ENCODE data around the gene TRMT13. TPM values are rescaled to one million over a fixed set of nuclear protein-coding genes. Genes with fewer than 3 reads are reported as not detected.
A peak's percentile ranks its signal among the peaks of the same experiment; 100 is the strongest.

TRMT13 gene
- total and polyA plus RNA-seq, 2 of the 13 experiments (the other 11 are each of a cell fraction or from before 2014, with no cell fraction given): 10.0 to 12.4 TPM

DNA sequence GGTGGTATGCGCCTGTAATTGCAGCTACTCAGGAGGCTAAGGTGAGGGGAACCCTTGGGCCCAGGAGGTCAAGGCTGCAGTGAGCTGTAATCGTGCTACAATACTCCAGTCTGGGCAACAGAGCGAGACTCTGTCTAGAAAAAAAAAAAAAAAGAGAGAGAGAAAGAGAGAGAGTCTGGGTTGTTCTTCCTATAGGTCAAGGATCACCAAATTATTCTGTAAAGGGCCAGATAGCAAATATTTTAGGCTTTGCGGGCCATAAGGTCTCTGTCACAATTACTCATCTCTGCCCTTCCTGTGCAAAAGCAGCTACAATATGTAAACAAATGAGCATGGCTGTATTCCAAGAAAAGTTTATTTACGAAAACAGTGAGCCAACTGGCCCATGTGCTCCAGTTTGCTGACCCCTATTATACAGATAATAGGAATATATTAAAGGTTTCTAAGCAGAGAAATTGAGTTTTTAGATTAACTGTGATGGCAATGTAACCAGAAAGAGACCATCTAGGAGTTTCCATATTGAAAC lies 2.3 kb upstream of the TRMT13 start (continued):
- TF ChIP-seq, protein P1, sequence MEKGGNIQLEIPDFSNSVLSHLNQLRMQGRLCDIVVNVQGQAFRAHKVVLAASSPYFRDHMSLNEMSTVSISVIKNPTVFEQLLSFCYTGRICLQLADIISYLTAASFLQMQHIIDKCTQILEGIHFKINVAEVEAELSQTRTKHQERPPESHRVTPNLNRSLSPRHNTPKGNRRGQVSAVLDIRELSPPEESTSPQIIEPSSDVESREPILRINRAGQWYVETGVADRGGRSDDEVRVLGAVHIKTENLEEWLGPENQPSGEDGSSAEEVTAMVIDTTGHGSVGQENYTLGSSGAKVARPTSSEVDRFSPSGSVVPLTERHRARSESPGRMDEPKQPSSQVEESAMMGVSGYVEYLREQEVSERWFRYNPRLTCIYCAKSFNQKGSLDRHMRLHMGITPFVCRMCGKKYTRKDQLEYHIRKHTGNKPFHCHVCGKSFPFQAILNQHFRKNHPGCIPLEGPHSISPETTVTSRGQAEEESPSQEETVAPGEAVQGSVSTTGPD (CRISPR knock-in tag; IDR thresholded peaks at IDR 0.05): no peak
- TF ChIP-seq, protein P2, sequence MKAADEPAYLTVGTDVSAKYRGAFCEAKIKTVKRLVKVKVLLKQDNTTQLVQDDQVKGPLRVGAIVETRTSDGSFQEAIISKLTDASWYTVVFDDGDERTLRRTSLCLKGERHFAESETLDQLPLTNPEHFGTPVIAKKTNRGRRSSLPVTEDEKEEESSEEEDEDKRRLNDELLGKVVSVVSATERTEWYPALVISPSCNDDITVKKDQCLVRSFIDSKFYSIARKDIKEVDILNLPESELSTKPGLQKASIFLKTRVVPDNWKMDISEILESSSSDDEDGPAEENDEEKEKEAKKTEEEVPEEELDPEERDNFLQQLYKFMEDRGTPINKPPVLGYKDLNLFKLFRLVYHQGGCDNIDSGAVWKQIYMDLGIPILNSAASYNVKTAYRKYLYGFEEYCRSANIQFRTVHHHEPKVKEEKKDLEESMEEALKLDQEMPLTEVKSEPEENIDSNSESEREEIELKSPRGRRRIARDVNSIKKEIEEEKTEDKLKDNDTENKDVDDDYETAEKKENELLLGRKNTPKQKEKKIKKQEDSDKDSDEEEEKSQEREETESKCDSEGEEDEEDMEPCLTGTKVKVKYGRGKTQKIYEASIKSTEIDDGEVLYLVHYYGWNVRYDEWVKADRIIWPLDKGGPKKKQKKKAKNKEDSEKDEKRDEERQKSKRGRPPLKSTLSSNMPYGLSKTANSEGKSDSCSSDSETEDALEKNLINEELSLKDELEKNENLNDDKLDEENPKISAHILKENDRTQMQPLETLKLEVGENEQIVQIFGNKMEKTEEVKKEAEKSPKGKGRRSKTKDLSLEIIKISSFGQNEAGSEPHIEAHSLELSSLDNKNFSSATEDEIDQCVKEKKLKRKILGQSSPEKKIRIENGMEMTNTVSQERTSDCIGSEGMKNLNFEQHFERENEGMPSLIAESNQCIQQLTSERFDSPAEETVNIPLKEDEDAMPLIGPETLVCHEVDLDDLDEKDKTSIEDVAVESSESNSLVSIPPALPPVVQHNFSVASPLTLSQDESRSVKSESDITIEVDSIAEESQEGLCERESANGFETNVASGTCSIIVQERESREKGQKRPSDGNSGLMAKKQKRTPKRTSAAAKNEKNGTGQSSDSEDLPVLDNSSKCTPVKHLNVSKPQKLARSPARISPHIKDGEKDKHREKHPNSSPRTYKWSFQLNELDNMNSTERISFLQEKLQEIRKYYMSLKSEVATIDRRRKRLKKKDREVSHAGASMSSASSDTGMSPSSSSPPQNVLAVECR (CRISPR knock-in tag; IDR thresholded peaks at IDR 0.05; ENCODE audit: borderline replicate concordance): peak; percentile 20; the same call in 1 of the 2 replicates
- TF ChIP-seq CREB1 (IDR thresholded peaks at IDR 0.05) (no peak), CREB1 (CRISPR knock-in tag; IDR thresholded peaks at IDR 0.05) (no peak), FOXC1 (CRISPR knock-in tag; IDR thresholded peaks at IDR 0.05; ENCODE audit: borderline replicate concordance) (no peak), POLR2AphosphoS5 (IDR thresholded peaks at IDR 0.05; ENCODE audit: low read depth, low read length) (no peak), GABPA (IDR thresholded peaks at IDR 0.05; ENCODE audit: low read depth, low read length) (no peak), GABPA (CRISPR knock-in tag; IDR thresholded peaks at IDR 0.05; ENCODE audit: low read depth) (peak; percentile 47; the same call in 1 of the 2 replicates), RFXAP (CRISPR knock-in tag; IDR thresholded peaks at IDR 0.05; ENCODE audit: borderline replicate concordance) (no peak), XBP1 (CRISPR knock-in tag; IDR thresholded peaks at IDR 0.05) (no peak), NKX3-1 (CRISPR knock-in tag; IDR thresholded peaks at IDR 0.05) (no peak), ZNF607 (CRISPR knock-in tag; IDR thresholded peaks at IDR 0.05; ENCODE audit: borderline replicate concordance) (no peak), NCOR1 (IDR thresholded peaks at IDR 0.05; ENCODE audit: borderline replicate concordance, low read length) (no peak; the same call in 1 of the 2 replicates), GATAD1 (CRISPR knock-in tag; IDR thresholded peaks at IDR 0.05) (0 out of 2 replicates have a peak, but pooled peaks have one; percentile 17), BCL6 (CRISPR knock-in tag; IDR thresholded peaks at IDR 0.05) (peak; percentile 33; the same call in 1 of the 2 replicates), NCOA2 (CRISPR knock-in tag; IDR thresholded peaks at IDR 0.05) (peak; percentile 43; the same call in 1 of the 2 replicates), SMAD3 (CRISPR knock-in tag; IDR thresholded peaks at IDR 0.05) (no peak), ZNF644 (CRISPR knock-in tag; IDR thresholded peaks at IDR 0.05; ENCODE audit: low read depth) (no peak), NFIC (IDR thresholded peaks at IDR 0.05; ENCODE audit: low read length) (0 out of 2 replicates have a peak, but pooled peaks have one; percentile 57), ZNF143 (CRISPR knock-in tag; IDR thresholded peaks at IDR 0.05) (no peak)
- TF ChIP-seq, protein P3, sequence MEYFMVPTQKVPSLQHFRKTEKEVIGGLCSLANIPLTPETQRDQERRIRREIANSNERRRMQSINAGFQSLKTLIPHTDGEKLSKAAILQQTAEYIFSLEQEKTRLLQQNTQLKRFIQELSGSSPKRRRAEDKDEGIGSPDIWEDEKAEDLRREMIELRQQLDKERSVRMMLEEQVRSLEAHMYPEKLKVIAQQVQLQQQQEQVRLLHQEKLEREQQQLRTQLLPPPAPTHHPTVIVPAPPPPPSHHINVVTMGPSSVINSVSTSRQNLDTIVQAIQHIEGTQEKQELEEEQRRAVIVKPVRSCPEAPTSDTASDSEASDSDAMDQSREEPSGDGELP (IDR thresholded peaks at IDR 0.05; ENCODE audit: borderline replicate concordance, low read depth): no peak
- TF ChIP-seq, protein P4, sequence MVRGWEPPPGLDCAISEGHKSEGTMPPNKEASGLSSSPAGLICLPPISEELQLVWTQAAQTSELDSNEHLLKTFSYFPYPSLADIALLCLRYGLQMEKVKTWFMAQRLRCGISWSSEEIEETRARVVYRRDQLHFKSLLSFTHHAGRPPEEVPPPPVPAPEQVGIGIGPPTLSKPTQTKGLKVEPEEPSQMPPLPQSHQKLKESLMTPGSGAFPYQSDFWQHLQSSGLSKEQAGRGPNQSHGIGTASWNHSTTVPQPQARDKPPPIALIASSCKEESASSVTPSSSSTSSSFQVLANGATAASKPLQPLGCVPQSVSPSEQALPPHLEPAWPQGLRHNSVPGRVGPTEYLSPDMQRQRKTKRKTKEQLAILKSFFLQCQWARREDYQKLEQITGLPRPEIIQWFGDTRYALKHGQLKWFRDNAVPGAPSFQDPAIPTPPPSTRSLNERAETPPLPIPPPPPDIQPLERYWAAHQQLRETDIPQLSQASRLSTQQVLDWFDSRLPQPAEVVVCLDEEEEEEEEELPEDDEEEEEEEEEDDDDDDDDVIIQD (CRISPR knock-in tag; IDR thresholded peaks at IDR 0.05; ENCODE audit: low read depth): peak; percentile 33; the same call in 1 of the 2 replicates
- TF ChIP-seq, protein P5, sequence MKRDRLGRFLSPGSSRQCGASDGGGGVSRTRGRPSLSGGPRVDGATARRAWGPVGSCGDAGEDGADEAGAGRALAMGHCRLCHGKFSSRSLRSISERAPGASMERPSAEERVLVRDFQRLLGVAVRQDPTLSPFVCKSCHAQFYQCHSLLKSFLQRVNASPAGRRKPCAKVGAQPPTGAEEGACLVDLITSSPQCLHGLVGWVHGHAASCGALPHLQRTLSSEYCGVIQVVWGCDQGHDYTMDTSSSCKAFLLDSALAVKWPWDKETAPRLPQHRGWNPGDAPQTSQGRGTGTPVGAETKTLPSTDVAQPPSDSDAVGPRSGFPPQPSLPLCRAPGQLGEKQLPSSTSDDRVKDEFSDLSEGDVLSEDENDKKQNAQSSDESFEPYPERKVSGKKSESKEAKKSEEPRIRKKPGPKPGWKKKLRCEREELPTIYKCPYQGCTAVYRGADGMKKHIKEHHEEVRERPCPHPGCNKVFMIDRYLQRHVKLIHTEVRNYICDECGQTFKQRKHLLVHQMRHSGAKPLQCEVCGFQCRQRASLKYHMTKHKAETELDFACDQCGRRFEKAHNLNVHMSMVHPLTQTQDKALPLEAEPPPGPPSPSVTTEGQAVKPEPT (CRISPR knock-in tag; IDR thresholded peaks at IDR 0.05; ENCODE audit: low read depth): no peak

Measured in HepG2 (cell line).